HG03108 (cell line): ENCODE results near the gene HLA-DQA1.
"Not testable (repeated sequence)": the region's sequence is repeated elsewhere in the genome, so short reads cannot be mapped to it uniquely, and the experiment has no call there.

ENCODE experiments used
- ATAC-seq: cut with Tn5 transposase; IDR thresholded peaks from one replicate; pipeline ENCODE4 v1.9.1; 2021; ENCODE audit warnings: moderate library complexity; ENCODE audit not compliant: unreplicated experiment

The HLA-DQA1 gene

GRCh38 chr6:32657819-32658218, 20.6 kb downstream of the HLA-DQA1 start:
- not testable (repeated sequence) for ATAC-seq

DNA sequence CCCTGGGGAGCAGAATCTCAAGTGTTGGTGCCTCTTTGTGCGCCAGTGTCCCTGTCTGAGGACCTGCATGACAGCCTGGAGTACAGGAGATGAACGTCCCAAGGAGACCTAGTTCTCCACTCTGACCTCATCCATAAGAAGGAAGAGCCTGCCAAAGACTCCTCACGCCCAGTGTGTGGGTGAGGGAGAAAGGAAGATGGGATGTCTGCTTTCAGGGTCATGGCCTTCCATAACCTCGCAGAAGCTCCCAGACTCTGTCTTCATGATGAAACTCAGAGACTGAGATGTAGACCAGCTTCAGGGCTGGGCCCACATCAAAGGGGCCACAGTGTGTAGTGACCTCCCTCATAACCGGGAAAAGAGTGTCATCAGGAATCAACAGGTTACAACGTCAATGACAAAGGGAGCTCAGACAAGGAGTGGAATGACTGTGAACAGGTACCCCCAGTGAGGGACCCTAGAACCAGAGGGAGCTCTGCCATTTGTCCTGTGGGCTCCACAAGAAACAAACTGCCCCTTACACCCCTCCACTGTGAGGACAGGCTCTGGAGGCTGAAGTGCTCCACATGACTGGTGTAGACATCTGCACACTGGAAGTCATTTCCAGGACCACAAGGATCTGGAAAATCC, 21.2 kb downstream of the HLA-DQA1 start:
- ATAC-seq: no peak

DNA sequence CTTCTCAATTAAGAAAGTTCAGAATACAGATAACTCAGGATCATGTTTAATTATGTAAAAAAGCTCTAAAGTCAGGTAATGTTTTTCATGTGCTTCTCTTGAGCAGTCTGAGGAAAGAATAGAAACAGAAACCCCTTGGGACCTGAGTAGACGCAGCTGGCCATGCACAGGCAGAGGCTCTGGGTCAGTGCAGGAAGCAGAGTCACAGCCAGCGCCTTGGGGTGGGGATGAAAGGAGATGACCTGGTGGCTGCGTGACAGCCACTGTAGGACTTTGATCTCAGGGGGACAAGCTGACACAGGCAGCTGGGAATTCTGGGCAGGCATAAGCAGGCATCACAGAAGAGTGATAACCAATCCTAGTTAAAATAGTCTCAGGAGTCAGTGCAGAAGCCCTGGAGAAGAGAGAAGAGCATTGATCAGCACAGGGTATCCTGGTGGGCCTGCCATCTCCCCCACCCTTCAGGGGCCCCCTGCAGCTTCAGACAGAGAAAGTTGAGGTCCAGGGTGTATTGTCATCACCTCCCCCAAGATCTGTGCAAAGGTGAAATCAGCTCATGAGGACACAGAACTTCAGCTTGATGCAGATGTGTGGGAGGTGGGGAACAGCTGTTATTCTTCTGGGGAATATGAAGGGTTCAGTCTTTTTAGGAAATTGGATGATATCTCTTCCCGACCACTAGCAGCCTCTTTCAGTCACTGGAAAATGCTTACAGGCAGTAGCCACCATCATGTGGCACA, 22.8 kb downstream of the HLA-DQA1 start:
- peak; percentile 55 for ATAC-seq

DNA sequence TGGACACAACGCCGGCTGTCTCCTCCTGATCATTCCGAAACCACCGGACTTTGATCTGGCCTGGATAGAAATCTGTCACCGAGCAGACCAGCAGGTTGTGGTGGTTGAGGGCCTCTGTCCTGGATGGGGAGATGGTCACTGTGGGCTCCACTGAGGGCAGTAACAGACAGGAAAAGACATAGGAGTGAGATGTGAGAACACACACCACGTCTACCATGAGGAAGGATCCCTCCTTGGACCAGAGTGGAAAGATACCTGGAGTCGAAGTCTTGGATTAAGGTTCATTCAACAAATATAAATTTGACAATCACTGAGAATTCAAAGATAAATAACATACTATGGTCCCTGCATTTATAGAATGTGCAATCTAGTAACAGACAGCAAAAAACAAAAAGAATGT, 24.9 kb downstream of the HLA-DQA1 start:
- no peak for ATAC-seq

DNA sequence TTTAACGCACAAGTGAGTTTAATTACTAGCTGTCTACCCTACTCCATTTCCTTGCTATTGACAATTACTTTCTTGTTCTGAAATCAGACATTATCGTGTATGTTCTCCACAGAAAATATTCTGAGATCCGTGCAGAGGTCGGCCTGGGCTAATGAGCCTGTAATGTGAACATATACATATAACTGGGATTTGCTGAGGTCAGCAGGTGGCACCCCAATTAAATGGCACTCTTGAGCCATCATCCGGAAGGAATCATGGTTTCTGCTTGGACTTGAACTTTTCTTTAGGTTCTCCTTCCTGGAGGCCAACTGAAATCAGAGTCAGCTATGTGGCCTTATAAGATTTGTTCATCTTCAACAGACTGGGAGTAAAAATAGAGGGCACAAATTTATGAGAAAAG, 25.6 kb downstream of the HLA-DQA1 start:
- ATAC-seq: no peak

- ATAC-seq: no peak
Measured at GRCh38 chr6:32664354-32664753, 27.1 kb downstream of the HLA-DQA1 start.

- ATAC-seq: no peak
Measured at GRCh38 chr6:32664827-32665362, 27.7 kb downstream of the HLA-DQA1 start.

- no peak for ATAC-seq
Measured at GRCh38 chr6:32665661-32666060, 28.5 kb downstream of the HLA-DQA1 start.

GRCh38 chr6:32666420-32667300, 29.5 kb downstream of the HLA-DQA1 start, which contains the start of gene HLA-DQB1:
HLA-DQB1 (minus strand) TSS chr6:32666657; CDS start chr6:32666607, 50 bp downstream.
- peak; percentile 55 for ATAC-seq

- ATAC-seq: peak; percentile 75
Measured at GRCh38 chr6:32668226-32668747, 31.1 kb downstream of the HLA-DQA1 start.

DNA sequence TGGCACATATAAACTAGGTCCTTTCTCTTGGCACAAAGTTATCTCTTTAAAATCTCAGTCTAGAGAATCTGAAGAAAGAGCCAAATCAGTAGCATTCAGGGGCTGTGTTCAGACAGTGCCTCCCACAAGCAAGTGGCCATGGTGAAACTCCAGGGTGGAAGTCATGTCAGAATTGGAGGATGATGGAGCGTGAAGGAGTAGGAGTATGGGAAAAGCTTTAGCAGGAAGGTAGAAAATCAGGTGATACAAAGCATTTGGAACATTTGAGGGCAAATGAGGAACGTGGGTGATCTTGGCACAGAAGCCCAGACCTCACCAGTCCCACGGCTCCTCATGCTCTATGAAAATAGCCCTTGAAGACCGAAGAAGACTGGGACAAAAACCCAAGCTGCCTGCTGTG, 32.0 kb downstream of the HLA-DQA1 start:
- no peak for ATAC-seq

DNA sequence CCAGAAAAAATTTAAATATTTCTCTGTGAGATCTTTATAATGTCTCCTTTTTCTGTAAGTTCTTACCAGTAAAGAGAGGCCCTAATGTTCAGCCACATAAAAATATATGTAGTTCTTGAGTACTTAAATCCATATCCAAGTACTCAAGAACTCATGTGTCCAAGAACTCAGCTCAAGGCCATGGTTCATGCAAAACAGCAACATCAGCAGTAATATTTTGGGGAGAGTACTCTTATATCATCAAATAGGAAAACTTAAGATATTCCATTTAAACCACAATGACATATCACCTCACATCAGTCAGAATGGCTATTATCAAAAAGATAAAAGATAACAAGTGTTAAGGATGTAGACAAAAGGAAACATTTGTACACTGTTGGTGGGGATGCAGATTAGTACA, 32.7 kb downstream of the HLA-DQA1 start:
- ATAC-seq: no peak

- ATAC-seq: not testable (repeated sequence)
Measured at GRCh38 chr6:32671908-32672307, 34.7 kb downstream of the HLA-DQA1 start.

- not testable (repeated sequence) for ATAC-seq
Measured at GRCh38 chr6:32674123-32674522, 36.9 kb downstream of the HLA-DQA1 start.

DNA sequence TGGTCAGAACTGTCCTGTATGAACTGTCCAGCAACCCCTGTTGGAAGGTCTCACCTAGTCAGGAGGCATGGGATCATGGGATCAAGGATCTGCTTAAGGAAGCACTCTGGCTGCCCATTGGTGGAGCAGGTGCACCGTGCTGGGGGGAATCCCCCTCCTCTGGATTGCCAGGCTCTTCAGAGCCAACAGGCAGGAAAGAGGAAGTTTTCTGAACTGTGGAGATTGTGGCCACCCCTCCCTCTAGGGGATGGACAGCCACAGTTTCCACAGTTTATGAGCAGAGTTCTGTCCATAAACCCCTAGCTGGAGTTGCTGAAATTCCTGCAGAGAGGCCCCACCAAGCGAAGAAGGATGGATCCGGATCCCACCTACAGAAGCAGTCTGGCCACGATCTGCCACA, 42.3 kb downstream of the HLA-DQA1 start:
- ATAC-seq: no peak

DNA sequence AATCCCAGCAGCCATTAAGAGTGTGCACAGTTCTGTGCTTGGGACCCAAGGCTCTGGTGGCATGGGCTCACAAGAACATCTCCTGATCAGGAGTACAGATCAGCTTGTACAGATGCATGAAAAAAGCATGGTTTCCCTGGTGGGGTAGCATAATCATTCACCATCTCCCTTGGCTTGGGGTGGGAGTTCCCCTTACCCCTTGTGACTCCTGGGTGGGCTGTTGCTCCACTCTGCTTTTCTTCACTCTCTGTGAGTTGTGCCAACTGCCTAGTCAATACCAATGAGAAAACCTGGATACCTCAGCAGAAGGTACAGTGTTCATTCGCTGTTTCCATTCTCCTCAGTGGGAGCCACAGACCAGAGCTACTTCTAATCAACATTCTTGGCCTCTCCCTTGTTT, 42.8 kb downstream of the HLA-DQA1 start:
- ATAC-seq: no peak

DNA sequence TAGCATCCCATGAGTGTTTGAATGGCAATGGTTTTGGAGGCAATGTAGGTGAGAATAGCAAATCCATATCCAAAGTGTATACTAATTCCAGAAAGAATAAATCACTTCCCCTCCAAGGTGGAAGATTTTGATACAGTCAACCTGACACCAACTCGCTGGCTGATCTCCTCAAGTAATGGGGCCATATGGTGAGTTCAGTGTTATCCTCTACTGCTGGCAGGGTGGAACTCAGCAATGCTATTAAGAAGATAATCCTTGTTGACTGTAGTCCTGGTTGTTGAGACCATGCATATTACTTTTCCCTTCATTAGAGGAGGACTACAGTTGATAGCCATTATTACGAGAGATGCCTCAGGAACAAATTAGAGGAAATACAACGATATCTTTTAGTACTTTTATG, 47.0 kb downstream of the HLA-DQA1 start:
- ATAC-seq: no peak

GRCh38 chr6:32685603-32686002, 48.4 kb downstream of the HLA-DQA1 start:
- peak; percentile 76 for ATAC-seq

DNA sequence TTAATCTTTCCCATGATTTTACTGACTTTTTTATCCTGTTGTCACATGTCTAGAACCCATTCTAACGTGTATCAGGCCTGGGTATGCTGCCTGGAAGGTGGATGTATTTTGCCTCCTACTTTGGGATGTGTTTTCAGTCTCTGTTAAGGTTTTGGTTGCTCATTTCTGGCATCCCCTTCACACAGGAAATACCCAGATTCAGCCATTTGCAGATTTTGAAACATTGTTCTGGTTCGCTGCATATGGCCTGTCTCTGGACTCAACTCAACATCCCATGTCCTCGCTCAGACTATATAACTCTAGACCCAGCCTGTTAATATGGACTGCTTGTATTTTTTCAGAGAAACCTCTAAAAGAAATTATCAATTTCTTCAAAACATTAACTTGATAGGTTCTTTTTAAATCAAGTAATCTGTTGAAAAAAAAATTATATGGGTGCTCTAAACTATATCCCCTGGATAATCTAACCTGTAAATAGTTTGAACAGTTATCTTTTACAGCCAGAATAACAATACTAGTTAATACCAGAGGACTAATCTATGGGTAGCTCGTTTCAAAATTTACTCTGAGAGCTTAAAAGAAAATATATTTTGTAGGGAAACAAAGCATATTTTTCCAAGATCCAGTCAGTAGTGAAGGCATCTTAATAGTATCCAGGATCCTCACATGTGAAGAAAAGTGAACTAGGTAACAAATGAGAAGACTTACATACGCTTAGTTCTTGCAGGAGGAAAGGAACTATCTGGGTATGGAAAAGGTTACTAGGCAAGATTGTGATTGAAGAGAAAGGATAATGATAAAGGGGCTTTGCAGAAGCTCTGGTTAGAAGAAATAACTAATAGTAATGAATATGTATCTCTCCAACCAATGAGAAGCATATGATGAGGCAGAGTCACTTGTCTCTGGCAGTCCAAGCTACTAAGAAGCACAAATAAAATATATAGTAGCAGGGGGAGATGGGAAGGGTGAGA, 52.6 kb downstream of the HLA-DQA1 start:
- ATAC-seq: no peak

DNA sequence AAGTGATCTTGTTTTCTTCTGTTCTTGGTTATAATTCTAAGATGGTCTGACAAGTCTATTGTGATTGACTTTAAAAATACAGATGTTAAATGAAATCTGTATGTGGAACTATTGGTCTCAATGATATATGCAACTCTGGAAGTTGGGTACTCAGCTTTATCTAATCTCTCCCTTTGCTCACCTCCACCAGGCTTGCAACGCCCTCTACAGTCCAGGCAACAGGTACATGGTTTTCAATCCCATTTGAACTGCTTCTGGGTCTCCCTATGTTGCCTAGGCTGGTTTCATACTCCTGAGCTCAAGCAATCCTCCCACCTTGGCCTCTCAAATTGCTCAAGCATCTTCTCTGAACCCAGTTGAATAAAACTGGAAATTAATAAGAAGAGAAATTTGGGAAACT, 54.8 kb downstream of the HLA-DQA1 start:
- ATAC-seq: no peak
